Adipose tissue (tissue), 3 donors: ENCODE measurements around the gene ZNF580. TPM values are rescaled to one million over a fixed set of nuclear protein-coding genes. Genes with fewer than 3 reads are reported as not detected.

Source experiments
- H3K27ac ChIP-seq: one replicate; pipeline ENCODE4 v1.5.1; 2013; ENCODE audit warnings: low read depth, low read length
- WGBS, 3 donors: extraction: QIAGEN DNeasy Blood & Tissue Kit; methylation state at CpG; one replicate each; pipeline ENCODE4 v1.1.7; 2013; 5-methylcytosine and 5-hydroxymethylcytosine counted together
- polyA plus RNA-seq, 3 donors: library from polyadenylated mRNA; stranded (reverse); fragments of 200-250 nt; gene quantifications; one replicate each; pipeline ENCODE4 v1.2.3, GENCODE V29; 2013
- donor health status: healthy with polysubstance abuse.
- donor health status: Bipolar disorder and iron deficiency.
- donor health status: healthy.

ZNF580 gene
- polyA plus RNA-seq, 3 donors, result 17.9 to 41.2 (median 26.1) TPM

DNA sequence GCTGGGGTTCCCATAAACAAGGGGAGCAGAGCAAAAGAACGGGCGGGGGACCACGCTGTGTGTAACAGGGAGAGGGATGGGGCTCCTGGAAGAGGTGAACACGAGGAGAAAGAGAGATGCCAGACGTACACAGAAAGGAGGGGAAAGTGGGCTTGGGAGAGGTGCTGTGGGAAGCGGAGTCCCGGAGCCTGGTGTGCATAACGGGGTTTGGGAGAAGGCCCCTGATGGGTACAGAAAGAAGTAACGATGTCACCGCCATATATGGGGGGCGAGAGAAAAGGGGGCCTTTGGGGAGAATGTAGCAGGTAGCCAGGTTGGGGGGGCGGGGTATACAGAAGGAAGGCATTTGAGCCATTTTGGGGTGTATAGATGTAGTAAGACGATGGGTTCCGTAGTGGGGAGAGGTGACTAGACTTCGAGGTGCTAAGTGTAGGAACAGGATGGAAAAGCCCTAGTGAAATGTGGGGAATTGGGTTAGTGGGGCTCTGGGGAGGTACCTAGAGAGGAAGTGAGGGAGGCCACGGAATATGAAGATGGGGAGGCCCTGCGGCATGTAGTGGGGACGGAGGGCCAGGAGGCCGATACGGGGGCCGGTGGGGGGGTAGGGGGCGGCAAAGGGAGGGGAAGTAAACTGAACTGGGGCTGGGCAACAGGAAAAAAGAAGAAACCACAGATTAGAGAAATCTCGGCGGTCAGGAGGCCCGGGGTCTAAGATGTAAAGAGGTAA is 787 bp downstream of the ZNF580 start:
- 1 to 2% (median 1%) methylated on average over 25 of the region's 25 CpGs for WGBS, 3 donors
- no peak overlapping the region for H3K27ac ChIP-seq

DNA sequence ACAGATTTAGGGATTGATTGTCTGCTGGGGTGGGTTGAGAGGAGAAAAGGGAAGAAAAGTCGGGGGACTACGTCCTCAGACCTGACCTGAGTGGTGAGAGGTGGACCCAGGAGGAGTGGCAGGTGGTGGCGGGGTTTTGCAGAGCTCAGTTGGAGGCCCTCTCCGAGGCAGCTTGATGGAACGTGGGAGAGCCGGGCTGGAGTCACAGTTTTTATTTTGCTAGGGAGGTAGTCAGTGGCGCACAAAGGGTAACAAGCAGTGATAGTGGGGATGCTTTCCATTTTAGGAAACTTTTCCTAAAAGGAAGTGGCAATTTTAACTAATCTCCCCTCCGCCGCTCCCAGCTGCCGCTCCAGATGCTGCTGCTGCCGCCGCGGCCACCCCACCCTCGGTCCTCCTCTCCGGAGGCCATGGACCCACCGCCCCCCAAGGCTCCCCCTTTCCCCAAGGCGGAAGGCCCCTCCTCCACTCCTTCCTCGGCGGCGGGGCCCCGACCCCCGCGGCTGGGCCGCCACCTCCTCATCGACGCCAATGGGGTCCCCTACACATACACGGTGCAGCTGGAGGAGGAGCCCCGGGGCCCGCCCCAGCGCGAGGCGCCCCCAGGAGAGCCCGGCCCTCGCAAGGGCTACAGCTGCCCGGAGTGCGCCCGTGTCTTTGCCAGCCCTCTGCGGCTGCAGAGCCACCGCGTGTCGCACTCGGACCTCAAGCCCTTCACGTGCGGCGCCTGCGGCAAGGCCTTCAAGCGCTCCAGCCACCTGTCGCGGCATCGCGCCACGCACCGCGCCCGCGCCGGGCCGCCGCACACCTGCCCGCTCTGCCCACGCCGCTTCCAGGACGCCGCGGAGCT is 1.6 kb downstream of the ZNF580 start:
- no peak overlapping the region for H3K27ac ChIP-seq
- 1 to 3% (median 3%) methylated on average over 59 to 65 of the region's 65 CpGs for WGBS, 3 donors

DNA sequence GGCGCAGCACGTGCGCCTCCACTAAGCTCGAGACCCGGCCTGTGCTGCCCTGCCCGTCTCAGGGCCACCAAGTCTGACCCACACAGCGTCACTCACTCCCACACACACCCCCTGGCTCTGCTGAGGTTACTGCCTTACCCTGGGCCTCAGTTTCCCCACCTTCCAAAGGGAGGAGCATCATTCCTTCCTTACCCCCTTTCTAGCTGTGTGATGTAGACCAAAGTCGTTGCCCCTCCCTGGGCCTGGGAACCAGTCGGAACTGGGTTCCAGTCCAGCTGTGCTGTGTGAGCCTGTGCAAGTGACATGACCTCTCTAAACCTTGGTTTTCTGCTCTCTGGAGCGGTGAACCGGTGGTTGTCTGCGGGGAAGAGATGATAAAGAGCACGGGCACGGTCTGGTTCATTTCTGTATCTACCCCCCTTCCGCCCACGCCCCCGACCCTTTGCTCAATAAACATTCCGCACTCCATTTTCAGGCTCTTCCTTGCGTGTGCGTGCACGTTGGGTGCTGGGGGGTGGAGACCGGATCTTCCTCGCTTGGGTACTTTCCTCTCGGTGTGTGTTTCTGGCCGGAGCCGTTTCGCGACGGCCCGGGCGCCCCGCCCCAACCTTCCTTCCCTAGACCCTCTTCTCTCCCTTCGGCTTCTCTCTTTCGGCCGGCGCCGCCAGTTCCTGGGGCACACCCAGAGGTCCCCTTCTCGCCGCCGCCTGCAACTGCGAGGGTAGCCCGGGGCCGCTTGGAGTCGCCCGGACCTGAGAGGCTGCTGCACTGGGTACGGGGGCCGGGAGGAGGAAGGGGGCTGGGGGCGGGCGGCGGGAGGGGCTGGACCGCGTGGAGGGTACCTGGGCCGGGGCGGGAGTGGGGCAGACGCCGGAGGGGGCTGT is 2.4 kb downstream of the ZNF580 start, which contains the start of gene ZNF581:
Gene ZNF581 (plus strand): TSS at position 647 of the 884 bp plus-strand sequence. CDS start 923 bp downstream, outside the sequence.
- 1 to 2% (median 2%) methylated on average over 54 to 56 of the region's 56 CpGs for WGBS, 3 donors
- H3K27ac ChIP-seq, result no peak within 1 kb of the TSS

DNA sequence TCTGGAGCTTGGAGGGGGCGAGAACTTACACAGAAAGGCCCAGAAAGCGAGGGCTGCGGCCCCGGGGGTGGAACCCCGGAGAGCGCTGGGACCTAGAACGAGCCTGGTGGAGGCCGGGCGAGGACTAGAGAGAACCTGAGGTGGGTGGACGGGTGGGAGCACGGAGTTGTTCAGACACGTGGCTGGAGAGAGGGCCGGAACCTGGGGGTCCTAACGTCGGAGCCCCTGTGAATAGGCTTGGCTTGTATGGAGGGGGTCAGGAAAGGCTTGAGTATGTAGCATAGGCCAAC is 3.0 kb downstream of the ZNF580 start:
- no peak overlapping the region for H3K27ac ChIP-seq
- 0 to 2% (median 1%) methylated on average over 15 of the region's 15 CpGs for WGBS, 3 donors

DNA sequence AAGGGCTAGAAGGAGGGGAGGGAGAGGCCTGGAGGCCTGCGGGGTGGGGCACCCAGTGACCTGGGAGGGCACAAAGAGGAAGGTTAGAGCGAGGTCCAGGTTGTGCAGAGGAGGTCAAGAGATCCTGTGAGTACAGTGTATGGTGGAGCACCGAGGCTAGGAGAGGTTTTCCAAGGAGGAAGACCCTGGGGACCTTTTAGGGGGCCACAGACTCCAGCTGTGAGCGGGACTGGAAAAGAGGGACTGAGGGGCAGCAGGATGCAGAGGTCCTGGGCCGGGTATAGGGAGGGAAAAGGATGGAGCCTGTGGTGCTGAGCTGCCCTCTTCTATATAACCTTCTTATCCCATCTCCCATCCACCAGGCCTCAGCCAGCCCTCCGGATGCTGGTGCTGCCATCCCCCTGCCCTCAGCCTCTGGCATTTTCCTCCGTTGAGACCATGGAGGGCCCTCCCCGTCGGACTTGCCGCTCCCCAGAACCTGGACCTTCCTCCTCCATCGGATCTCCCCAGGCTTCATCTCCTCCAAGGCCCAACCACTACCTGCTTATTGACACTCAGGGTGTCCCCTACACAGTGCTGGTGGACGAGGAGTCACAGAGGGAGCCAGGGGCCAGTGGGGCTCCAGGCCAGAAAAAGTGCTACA is 3.5 kb downstream of the ZNF580 start:
- no peak overlapping the region for H3K27ac ChIP-seq
- WGBS, 3 donors, result 43 to 51% (median 51%) methylated on average over 11 to 12 of the region's 12 CpGs

DNA sequence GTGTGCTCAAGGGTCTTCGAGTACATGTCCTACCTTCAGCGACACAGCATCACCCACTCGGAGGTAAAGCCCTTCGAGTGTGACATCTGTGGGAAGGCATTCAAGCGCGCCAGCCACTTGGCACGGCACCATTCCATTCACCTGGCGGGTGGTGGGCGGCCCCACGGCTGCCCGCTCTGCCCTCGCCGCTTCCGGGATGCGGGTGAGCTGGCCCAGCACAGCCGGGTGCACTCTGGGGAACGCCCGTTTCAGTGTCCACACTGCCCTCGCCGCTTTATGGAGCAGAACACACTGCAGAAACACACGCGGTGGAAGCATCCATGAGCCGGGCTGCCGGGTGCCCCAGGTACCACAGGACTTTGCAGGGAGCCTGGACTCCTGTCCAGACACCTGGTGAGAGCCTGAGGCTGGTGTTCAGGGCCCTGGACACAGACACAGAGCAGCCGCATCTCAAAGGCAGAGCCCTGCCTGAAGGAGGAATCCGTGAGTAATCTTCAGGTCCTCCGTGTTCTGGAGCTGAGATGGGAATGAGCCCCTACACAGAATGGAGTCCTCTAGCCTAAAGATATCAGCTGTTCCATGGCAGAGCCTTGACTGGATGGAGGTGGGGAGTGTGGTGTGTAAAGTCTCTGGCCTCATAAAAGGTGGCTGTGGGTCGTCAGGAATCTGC is 4.2 kb downstream of the ZNF580 start:
- 89% methylated on average over 27 to 28 of the region's 28 CpGs for WGBS, 3 donors
- no peak overlapping the region for H3K27ac ChIP-seq

DNA sequence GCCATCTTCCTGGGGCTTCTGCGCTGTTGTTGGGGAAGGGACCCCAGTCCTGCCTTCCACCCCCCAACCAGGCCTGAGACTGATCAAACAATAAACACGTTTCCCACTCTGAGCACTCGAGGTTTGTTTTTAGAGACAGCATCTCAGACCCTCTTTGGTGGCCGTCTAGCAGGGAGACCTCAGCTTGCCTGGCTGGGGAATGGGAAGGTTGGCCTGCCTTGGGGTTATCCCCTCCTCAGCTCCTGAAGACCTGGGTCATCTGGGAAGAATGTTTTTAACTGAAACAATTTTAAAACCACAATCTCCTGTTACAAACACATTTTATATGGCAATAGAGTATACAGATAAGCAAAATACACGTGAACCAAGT is 4.7 kb downstream of the ZNF580 start:
- 66 to 75% (median 67%) methylated on average over 5 of the region's 5 CpGs for WGBS, 3 donors
- H3K27ac ChIP-seq, result no peak overlapping the region

DNA sequence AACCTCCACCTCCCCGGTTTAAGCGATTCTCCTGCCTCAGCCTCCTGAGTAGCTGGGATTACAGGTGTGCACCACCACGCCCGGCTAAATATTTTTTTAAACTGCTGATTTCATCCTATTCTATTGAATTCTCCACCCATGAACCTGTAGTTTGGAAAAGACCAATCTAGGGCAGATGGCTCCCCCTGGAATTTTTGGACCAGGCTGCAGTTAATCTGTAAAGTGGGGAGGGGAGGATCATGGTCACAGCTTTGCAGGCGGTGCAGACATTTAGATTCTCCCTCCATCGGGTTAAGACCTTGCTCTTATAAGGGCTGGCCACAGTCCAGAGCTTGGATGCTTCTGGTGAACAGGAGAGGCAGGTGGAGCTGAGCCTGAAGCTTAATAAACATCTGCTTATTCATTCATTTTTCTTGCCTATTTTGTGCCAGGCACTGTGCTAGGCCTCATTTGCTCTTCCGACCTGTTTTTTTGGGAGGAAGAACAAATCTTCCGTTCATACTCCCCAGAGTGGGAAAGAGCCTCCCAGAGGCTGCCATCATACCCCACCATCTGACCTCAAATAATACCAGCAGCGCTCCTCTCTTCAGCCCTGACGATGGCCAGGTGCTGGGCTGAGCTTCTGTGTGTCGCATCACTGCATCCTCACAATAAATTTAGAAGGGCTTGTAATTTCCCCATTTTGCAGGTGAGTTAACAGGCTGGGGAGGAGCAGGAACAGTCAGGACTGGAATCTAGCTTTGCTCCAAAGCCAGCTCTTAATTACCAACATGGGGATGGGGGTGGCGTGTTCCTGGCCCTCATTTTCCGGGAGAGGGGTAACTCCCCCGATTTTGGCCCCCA is 6.3 kb downstream of the ZNF580 start:
- 34 to 46% (median 45%) methylated on average over 14 of the region's 14 CpGs for WGBS, 3 donors
- no peak overlapping the region for H3K27ac ChIP-seq

DNA sequence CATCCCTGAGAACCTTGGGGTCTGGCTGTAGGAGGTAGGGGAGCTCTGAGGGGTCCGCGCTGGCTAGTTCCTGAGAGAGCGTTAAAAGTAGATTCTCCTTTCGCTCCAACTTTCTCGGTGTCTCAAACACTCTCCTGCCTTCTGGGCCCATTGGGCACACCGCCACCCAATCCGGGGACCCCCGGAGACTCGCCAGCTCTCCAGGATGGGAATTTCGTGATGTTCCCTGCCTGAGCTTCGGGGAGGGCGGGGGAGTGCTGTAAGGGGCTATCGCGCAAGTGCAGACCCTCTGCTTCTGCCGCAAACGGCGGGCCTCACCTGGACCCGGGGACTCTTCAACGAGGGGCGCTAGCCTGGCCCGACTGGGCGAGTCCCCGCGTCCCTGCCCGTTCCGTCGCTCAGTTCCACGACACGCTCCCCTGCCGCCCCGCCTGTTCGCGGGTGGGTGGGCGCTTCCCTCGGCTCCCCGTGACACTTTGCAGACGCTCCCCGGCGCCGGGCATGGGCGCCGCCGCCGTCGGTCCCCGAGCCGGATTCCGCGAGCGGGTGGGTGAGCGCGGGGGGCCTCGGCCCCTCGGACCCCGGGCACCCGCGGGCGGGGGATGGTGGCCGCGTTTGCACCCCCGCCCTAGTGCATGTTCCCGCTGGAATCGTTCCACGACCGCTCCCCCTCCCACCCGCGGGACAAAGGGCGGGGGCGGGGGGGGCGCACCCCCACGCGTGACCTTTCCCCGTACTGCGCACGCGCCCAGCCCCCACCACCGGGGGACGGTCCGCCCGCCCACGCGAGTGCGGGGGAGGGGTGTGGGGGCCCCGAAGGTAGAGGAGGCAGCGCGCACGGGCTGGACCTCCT is 7.2 kb downstream of the ZNF580 start, which contains the start of gene CCDC106:
Gene CCDC106 (plus strand): TSS at position 481 of the 853 bp plus-strand sequence. CDS start 835 bp downstream, outside the sequence.
- no peak within 1 kb of the TSS for H3K27ac ChIP-seq
- WGBS, 3 donors, result 1 to 2% (median 1%) methylated on average over 78 to 87 of the region's 87 CpGs

DNA sequence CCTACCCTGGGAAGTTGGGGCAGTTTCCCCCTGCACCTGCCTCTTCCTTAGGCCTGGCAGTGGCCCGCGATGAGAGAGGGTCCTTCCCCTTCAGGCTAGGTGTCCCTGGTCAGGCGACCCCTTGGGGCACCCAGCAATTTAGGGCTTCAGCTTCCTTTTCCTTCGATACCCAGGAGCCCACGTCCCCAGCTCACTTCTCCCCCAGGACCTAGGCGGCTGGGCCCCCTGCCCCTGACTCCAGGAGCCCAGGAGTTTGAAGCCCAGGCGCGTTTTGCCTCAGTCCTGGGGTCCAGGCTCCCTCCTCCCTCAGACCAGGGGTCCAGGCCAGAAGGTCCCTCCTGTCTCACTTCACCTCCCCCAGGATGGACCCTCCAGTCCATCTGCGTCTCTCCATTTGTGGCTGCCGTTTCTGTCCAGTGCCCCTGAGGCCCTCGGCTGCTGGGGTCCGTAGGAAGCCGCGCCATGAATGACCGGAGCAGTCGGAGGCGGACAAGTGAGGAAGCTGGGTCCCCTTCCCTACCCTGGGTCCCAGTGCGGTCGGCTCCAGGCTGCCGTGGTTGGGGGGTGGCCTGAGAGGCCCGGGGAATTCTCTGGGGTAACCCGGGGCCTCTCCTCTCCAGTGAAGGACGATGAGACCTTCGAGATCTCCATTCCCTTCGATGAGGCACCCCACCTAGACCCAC is 7.9 kb downstream of the ZNF580 start:
- H3K27ac ChIP-seq, result no peak overlapping the region
- 19 to 35% (median 19%) methylated on average over 25 of the region's 25 CpGs for WGBS, 3 donors

DNA sequence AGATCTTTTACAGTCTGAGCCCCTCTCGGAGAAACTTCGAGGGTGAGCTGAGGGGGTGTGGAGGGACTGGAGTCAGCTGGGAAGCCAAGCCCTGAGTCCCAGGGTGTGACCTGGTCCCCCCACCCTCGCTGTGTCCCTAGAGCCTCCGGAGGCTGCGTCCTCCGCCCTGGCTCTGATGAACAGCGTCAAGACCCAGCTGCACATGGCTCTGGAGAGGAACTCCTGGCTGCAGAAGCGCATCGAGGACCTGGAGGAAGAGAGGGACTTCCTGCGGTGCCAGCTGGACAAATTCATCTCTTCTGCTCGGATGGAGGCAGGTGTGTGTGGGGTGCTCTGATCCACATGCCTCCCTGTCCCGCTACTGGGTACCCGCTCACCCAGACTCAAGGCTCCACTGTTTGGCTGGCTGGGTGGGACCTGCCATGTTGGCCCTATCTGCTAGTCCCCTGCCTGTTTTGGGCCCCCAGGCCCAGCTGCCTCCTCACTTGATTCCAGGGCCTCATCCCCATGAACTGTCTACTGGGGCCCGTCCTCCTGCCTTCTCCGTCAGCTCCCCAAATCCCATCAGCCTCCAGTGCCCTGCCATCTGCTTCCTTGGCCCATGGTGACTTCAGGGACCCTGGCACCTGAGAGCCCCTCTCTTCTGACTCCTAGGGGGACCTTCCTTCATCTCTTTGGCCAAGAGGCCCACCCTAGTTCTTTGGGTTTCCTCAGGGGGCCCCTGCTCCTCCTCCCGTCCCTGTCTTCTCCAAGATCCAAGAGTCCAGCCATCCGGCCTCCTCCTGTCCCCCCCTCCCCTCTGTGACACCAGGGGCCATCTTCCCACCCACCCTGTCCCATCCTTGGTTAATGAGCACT is 8.7 kb downstream of the ZNF580 start:
- WGBS, 3 donors, result 68 to 84% (median 74%) methylated on average over 17 of the region's 17 CpGs

DNA sequence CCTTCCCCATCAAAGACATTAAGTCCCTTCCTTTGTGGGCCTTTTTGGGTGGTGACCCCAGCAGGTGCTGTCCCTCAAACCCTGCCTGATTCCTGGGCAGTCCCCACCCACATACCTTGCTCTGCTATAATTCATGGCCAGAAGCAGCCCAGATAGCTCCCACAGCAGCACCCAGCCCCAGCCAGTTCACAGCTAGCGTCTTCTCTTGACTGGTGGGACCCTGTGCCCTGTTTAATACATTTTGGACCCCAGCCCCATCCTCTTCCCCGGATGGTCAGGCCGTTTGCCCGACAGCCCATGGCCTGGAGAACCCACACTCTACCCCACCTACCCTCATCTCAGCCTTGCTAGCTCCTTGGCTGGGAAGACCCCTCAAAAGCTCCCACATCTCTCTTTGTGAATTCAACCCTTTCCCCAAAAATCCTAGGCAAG is 9.3 kb downstream of the ZNF580 start:
- 89 to 94% (median 93%) methylated on average over 4 of the region's 4 CpGs for WGBS, 3 donors
- no peak overlapping the region for H3K27ac ChIP-seq

More for the DNA sequence above, 8.7 kb downstream of the ZNF580 start:
- H3K27ac ChIP-seq, result no peak overlapping the region

DNA sequence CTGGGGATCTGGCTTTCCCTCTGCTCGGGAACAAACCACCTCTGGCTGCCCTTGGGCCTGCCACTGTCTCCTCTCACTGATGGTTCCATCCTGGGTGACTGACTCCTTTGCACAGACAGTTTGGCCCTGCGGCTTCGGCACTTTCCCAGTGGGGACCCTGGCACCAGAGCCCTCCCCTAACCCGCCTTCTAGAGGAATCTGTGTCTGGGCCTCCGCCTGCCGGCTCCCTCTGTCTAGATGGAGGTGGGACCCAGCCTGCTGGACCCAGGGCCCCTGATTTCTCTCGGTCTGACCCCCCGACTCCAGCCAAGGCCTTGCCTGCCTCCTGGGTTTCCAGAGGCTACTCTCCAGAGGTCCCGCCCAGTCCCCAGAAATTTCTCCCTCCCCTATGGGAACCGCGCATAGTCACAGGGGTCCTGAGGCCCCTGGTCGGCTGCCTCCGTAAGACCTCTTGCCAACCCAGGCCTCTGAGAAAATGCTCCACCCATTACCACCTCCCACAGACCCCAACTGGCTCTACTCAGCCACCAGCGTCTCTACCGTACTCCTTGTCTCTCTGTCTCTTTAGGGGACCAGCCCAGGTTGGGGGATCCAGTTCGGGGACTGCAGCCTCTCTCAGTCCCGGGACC is 9.9 kb downstream of the ZNF580 start:
- WGBS, 3 donors, result 89 to 93% (median 92%) methylated on average over 17 of the region's 17 CpGs
- H3K27ac ChIP-seq, result no peak overlapping the region

DNA sequence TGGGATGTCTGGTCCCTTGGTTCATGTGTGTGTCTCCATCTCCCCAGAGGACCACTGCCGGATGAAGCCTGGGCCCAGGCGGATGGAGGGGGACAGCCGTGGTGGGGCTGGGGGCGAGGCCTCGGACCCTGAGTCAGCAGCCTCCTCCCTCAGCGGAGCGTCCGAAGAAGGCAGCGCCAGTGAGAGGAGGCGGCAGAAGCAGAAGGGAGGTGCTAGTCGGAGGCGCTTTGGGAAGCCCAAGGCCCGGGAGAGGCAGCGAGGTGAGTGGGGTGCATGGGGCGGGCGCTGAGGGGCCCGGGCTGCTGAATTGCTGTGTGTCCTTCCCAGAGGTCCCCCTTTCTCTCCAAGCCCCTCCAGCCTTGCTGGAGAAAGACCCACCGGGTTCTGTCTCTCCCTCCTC is 10.4 kb downstream of the ZNF580 start:
- no peak overlapping the region for H3K27ac ChIP-seq
- 84 to 87% (median 84%) methylated on average over 18 of the region's 18 CpGs for WGBS, 3 donors
